Neural progenitor cell (in vitro differentiated cells): ENCODE measurements around the gene CLINT1.

Experiments used
- EZH2 ChIP-seq: fragments of 200-600 bp; sonication (generic); IDR thresholded peaks from 2 replicates; pipeline ENCODE4 v1.6.1; 2017; ENCODE audit warnings: antibody characterized with exemption, mild to moderate bottlenecking, moderate library complexity
- EZH2phosphoT487 ChIP-seq: fragments of 200-600 bp; sonication (generic); IDR thresholded peaks from 2 replicates; pipeline ENCODE4 v1.6.1; 2017; ENCODE audit warnings: antibody characterized with exemption
- TF ChIP-seq, protein P1 (sequence below): fragments of 200-600 bp; sonication (generic); IDR thresholded peaks from 2 replicates; pipeline ENCODE4 v1.5.1; 2017; ENCODE audit warnings: antibody characterized with exemption, mild to moderate bottlenecking

GRCh38 chr5:157859227-157859575 is 256 bp upstream of the CLINT1 start:
- TF ChIP-seq, protein P1, sequence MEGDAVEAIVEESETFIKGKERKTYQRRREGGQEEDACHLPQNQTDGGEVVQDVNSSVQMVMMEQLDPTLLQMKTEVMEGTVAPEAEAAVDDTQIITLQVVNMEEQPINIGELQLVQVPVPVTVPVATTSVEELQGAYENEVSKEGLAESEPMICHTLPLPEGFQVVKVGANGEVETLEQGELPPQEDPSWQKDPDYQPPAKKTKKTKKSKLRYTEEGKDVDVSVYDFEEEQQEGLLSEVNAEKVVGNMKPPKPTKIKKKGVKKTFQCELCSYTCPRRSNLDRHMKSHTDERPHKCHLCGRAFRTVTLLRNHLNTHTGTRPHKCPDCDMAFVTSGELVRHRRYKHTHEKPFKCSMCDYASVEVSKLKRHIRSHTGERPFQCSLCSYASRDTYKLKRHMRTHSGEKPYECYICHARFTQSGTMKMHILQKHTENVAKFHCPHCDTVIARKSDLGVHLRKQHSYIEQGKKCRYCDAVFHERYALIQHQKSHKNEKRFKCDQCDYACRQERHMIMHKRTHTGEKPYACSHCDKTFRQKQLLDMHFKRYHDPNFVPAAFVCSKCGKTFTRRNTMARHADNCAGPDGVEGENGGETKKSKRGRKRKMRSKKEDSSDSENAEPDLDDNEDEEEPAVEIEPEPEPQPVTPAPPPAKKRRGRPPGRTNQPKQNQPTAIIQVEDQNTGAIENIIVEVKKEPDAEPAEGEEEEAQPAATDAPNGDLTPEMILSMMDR: no peak
- TF ChIP-seq EZH2 (no peak), EZH2phosphoT487 (no peak)
